Hypothalamus (tissue), 51 donors: ENCODE data around the gene KRT71.
"Not testable (repeated sequence)": the region's sequence is repeated elsewhere in the genome, so short reads cannot be mapped to it uniquely, and the experiment has no call there.

Experiments
- DNase-seq, 51 donors: peaks; one replicate each; lab custom pipeline; 2025; lab: John Stamatoyannopoulos, UW

Gene KRT71

DNA sequence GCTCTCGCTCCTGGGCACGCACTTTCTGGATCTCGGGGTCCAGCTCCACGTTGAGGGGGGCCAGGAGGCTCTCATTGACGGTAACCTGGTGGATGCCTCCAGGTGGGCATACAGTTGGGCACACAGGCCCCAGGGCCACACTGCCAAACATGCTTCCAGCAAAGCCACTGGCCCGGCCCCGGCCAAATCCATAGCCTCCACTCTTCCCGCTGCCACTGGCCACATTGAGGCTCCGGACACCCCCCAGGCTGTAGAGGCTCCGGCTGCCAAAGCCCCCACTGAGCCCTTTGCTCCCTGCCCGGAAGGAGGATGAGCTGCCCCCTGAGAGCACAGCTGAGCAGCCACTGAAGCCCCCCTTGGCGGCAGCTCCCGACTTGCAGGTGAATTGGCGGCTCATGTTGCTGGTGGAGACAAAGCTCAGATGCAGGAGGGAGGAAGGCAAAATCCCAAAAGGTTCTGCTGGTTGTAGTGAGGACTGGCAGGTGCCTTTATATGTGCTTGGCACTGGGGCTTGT is at the start of gene KRT71:
TSS of gene KRT71 (minus strand) at position 465 of the 515 bp plus-strand sequence. CDS start at position 397, 68 bp downstream.
- DNase-seq, result no peak

DNA sequence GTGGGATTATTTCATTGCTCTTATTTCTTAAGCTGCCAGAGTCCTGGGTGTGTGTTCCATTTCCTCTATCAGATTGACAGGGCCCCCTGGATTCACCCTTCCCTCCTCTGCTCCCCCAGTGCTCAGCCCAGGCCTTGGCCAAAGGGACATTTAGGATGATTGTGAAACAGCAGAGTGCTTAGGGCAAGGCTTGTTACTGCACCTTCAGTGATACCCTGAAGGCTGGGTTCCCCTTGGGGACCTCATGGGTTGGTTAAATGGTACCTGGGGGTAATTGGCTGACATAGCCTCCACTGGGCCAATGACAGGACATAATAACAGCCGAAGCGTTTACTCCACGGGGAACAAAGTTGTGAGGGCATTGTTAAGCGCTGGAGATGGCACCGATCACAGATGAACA is 49.6 kb upstream of the KRT71 start:
- DNase-seq, result no peak

DNA sequence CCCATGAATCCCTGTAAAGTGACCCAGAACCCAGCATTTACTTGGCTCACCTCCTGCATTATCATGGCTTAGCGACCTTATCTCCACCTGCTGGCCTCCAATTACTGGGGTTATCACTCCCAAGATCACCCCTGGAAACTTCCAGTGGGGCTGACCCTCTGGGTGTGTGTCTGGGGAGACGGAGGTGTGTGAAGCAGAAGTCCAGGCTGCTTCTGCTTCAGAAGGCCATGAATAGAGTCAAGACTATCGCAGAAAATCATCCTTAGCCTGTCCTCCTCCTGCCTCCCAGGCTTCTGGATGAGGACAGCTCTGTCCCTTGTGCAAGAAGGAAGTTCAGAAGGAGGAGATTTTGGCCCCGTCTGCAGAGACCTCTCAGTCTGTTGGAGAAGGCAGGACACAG is 48.7 kb upstream of the KRT71 start:
- no peak for DNase-seq

DNA sequence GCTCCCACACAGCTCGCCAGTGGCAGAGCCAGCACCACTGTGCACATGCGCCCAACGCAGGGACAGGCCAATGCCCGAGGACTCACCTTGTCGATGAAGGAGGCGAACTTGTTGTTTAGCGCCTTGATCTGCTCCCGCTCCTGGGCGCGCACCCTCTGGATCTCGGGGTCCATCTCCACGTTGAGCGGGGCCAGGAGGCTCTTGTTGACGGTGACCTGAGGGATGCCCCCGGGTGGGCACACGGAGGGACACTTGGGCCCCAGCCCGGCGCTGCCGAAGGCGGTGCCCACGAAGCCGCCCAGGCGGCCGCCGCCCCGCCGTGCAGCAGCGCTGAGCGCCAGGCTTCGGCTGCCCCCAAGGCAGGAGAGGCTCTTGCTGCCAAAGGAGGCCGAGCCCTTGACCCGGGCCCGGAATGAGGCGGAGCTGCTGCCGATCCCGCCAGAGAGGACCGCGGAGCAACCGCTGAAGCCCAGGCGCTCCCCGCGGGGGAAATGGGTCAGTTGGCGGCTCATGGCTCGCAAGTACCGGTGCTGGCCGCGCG is 48.1 kb upstream of the KRT71 start, which contains the start of gene KRT72:
TSS of gene KRT72 (minus strand) at position 523 of the 541 bp plus-strand sequence. CDS start at position 512, 11 bp downstream.
- no peak for DNase-seq

DNA sequence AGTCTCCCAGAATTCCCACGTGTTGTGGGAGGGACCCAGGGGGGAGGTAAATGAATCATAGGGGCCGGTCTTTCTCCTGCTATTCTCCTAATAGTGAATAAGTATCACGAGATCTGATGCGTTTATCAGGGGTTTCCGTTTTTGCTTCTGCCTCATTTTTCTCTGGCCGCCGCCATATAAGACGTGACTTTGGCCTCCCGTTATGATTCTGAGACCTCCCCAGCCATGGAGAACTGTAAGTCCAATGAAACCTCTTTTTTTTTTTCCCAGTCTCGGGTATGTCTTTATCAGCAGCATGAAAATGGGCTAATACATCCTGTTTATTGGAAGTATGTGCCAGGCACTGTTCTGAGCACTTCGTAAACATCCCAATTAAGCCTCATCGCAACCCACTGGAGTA is 47.5 kb upstream of the KRT71 start:
- no peak for DNase-seq

DNA sequence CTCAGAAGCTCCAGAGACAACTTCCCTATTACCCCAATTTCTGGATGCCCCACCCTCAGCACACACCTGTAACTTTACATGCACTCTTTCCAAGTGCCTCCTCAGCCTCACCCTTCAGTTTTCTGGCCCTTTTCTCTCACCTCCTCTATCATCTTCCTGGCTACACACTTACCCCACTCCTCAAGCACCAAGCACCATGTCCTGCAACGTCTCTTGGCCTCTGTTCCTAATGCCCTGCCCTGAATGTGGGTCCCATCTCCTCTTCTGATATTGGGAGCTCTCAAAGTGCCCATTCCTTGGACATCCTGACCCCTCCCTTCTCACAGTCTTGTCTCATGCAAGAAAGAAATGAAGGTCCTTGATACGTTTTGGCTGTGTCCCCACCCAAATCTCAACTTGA is 47.1 kb upstream of the KRT71 start:
- DNase-seq, result no peak

DNA sequence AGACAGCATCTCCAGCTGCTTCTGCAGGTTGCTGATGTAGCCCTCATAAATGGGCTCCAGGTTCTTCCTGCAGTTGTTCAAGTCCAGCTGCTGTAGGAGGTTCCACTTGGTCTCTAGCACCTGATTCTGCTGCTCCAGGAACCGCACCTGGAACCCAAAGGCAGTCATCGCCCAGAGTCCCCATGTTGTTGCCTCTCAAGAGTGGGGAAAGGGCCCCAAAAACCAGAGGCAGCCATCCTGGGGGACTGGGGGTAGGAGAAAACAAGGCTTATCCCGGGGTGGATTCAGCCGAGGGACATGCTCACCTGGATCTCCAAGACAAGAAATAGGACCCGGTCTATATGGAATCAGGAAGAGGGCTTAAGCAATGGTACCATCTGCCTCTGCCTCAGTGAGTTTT is 46.0 kb upstream of the KRT71 start:
- DNase-seq, result no peak

DNA sequence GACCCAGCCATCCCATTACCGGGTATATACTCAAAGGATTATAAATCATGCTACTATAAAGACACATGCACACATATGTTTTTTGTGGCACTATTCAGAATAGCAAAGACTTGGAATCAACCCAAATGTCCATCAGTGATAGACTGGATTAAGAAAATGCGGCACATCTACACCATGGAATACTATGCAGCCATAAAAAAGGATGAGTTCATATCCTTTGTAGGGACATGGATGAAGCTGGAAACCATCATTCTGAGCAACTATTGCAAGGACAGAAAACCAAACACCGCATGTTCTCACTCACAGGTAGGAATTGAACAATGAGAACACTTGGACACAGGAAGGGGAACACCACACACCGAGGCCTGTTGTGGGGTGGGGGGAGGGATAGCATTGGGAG is 41.3 kb upstream of the KRT71 start:
- DNase-seq, result not testable (repeated sequence)

DNA sequence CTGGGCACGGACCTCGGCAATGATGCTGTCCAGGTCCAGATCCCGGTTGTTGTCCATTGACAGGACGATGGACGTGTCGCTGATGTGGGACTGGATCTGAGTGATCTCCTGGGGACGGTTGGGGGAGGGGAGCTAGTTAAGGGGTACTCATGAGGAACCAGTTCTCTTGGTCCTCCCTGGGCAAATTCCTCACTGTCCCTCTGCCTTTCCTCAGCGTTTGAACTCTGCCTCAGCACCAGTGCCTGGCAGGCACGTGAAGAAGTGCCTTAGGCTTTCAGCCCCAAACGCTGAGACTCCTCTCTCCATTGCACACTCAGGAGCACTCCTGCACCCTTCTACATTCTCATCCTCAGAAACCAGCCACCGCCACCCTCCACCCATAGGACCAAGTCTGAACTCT is 38.6 kb upstream of the KRT71 start:
- DNase-seq, result no peak

DNA sequence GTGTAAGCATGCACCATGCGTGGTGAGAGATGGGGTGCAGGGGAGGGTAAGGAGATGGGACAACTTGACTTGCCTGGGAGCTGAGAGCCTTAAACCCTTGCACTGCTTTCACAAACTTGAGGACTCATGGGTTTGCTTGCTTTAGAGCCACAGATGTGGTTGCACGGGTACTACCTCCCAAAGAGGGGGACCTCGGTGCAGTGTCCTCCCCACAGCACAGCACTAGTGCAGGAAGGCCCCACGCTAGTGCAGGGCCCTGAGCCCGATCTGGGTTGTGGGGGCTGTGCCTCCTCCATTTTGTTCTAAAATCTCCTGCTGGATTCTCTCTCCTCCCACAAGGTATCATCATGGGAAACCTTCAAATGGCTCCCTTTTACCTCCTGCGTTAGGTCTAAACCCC is 37.1 kb upstream of the KRT71 start:
- DNase-seq, result no peak

DNA sequence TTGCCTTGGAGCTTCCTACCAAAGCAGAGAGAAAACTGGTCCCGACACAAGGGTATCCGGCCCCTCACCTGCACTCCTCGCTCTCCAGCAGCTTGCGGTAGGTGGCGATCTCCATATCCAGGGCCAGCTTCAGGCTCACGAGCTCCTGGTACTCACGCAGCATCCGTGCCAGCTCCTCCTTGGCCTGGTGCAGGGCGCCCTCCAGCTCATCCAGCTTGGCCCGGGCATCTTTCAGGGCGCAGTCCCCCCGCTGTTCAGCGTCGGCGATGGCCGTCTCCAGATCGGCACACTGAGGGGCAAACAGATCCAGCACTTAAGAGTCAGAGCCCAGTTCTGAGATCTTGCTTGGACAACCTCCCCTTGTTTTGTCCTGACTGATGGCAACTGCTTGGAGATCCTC is 34.6 kb upstream of the KRT71 start:
- no peak for DNase-seq

DNA sequence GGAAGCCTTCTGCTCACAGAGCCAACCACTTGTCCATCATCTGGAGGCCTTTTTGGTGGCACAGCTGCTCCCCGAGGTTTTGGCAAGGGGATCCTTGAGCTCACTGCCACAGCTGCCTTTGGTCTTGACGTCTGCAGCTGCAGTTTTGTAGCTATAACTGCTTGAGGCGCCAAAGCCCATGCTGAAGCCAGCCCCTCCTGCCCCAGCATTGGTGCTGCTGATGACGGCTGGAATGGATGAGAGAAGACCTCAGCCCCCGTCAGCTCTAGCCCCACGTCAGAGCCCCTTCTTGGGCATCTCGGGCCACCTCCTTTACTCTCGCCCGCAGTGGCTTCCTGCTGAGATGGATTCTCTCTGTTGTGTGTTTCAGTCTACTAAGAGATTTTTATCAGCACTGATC is 33.0 kb upstream of the KRT71 start:
- no peak for DNase-seq

DNA sequence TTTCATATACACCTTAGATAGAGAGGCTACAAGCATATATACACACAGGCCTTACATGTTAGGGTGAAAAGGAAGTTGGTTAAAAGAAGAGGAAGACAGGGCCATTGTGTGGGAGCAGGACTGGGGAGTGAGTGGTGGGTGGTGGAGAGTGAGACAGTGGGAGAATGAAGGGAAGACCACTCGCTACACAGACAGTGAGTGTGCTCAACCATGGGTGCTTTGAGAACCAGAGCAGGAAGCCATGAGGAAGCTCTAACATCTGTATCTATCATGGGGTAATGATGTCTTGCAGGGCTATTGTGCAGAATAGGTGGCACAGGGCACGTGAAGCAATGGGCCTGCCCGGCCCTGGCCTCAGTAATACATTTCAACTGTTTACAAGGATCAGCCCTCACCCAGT is 32.1 kb upstream of the KRT71 start:
- no peak for DNase-seq

DNA sequence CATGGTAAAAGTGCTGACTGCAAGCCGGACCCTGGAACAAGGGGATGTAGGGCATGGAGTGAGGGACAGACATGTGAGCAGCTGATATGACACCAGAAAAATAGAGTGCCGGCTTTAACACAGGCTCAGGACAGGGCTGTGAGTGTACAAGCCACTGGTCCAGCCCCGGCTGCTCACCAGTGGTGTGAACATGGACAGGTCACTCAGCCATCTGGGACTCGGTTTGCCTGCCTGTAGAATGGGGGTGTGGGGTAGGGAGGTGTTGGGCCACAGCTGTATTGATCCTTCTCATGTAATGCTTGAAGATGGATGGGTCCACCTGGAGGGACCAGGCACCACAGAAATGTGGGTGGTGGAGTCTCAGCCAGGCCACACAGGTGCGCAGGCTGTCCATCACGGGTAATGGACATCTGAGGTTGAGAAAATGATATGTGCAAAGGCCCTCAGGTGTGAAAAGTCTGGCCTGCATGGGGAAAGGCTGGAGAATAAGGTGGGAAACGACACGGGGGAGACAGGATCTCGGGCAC is 31.3 kb upstream of the KRT71 start:
- DNase-seq, result no peak

DNA sequence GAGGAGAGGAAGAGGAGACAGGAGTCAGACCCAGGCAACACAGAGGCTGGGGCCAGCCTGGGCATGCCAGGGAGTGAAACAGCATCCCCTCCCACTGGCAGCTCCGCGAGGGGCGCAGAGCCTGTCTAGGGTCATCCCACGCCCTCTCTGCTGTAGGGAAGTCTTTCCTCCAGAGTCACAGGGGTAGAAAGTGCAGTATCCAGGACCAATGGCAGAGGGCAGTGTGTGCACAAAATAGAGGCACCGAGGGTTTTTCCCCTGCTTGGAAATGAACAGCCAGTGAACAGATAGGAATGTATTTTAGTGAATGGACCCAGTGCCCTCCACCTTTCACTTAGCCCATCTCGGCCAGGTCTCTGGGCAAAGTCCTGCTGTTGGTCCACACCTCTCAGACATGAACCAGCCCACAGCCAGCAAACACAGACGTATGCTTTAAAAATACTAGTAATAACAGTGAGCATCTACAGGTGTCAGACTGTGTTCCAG is 30.1 kb upstream of the KRT71 start:
- DNase-seq, result peak in 33 of 51 donors; percentile 3 to 63 (median 23)

DNA sequence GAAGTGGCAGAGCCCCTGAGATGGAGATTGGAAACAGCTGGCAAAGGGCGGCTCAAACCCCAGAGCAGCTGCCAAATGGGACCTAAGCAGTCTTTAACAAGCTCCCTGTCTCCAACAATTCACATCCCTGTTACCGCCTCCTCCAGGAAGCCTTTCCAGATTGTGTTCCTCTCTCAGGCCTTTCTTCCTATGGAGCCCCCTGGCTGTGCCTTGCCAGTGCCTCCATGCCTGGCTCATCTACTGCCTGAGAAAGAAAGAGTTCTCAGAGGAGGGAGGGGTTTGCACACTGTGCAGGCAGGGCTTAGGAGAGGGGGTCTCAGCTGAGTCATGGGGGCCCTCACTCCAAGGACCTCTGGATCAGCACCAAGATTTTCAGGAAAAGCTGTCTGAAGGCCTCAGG is 29.5 kb upstream of the KRT71 start:
- no peak for DNase-seq

DNA sequence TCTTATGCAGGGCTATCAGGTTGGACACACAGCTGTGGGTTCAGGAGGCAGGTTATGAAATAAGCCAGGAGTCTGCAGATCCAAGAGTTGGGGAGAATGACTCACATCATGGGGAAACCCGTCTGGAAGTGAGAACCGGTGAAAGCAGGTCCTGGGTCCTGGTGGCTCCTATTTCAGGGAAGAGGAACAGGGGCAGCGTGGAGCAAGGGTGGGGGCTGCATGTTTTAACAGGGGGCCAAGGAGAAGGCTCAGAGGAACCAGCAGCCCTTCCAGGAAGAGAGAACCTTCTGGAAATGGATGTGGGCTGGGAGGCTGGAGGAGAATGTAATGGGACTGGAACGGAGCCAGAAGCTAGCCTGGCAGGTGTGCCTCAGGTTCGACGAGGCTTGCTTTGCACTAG is 28.5 kb upstream of the KRT71 start:
- DNase-seq, result no peak

DNA sequence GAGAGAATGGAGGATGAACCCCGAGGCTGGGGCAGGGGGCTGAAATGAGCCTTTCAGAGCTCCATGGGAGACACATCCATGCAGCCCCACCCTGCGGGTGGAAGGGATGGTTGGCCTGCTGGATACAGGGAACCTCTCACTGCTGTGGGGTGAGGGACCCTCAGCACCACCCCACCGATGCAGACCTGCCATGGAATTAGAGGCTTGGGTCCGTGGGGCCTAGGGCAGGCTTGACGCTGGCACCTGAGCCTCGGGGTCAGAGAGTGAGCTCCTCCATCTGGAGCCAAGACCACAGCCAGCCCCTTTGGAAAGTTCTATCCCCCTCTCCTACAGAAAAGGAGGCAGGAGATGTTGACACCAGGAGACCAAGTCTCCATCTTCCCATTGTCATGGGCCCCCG is 28.1 kb upstream of the KRT71 start:
- DNase-seq, result no peak

DNA sequence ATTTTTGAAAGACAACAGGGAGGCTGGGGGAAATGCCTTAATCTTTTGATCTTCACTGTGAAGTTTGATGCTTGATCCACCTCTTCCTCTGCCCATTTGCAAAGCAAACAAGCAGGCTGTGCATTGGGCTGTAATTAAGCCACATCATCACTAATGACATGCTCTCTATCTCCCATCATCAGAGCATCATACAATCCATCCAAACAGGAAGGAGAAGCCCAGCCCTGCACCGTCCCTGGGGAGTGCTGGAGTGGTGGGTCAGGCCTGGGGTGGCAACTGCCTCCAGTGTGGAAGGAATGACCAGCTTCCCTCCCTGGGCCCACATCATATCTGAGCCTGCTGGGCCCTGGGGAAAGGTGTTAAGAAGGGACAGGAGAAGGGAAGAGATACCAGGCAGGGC is 27.6 kb upstream of the KRT71 start:
- DNase-seq, result no peak

DNA sequence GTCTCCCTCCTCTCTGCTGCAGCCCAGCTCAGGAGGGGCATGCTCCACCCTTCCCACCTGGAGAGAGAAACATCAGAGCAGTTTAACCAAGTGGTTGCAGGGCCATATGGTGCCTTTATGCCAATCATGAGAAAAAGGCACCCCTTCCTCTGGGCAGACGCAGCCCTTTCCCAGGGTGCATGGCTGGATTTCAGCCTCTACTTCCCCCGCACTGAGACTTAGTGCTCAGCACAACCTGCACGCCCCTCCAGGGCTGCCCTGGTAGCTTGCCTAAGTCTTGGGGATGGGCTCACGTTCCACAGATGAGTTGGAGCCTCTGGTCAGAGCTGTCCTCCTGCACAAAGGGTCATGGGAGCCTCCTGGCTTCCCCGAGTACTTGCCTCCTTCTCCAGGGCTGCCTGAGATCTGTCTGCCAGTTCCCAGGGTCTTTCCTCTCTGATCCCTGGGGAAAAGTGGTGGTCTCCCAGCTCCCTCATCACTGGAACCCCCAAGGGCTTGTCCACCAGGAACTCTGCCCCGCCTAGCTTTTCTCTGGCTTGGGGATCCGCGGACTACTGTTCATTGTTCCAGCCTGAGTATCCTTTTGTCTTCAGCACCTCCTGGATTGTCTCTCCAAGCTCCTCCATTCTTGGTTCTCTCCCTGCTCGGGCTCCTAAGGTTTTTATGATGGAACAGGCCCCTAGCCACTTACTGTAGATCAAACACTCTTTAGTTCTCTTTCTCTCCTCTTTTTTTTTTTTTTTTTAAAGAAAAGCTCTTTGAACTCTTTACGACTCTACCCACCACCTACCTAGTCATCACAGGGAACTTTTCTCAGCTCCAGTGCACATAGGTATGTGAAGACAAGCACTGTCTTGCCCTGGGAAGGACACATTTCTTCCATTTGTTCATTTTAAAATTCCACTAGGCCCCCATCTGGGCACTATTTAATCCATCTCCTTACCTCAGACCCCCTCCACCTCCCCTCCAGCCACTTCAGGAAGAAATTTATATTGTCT is 26.8 kb upstream of the KRT71 start:
- no peak for DNase-seq

DNA sequence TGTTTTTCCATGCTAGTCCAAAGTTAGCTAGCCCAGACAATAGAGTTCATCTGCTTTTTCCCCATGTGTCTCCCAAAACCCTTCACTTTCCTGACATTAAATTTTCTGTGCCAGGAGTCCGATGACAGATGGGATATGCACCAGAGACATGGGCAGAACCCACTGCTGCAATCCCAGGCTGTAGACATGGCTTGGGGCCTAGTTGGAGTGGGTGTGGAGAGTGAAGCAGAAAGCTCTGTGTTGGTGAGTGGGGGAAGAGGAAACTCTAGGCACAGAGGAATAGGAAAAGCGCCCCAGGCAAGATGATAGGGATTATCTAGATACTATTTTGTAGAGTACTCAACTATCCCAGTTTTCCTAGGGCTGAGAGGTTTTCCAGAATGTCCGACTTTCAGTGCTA is 25.5 kb upstream of the KRT71 start:
- DNase-seq, result peak in 1 of 51 donors; percentile 4
